OCI-LY3 (cell line): Measurements from ENCODE around the gene NIFK.
"Not testable (repeated sequence)": the region's sequence is repeated elsewhere in the genome, so short reads cannot be mapped to it uniquely, and the experiment has no call there.

Source experiments
- H2AFZ ChIP-seq: fragments of 200-600, 300-600 bp; shearing (Covaris generic); 2 replicates; pipeline ENCODE4 v1.6.0; 2014; ENCODE audit warnings: antibody characterized with exemption, low read depth, low read length
- H3K27ac ChIP-seq: fragments of 200-600, 300-600 bp; sonication (generic); 2 replicates; pipeline ENCODE4 v1.5.1; 2014; ENCODE audit warnings: mild to moderate bottlenecking, low read length, moderate library complexity, mixed read lengths
- H3K27me3 ChIP-seq: fragments of 200-600, 300-600 bp; sonication (generic); 2 replicates; pipeline ENCODE4 v1.6.1; 2014; ENCODE audit warnings: low read depth, low read length, mixed read lengths
- H3K36me3 ChIP-seq: fragments of 200-600, 300-600 bp; sonication (generic); replicated peaks from 2 replicates; pipeline ENCODE3; 2014; ENCODE audit warnings: low read depth, low read length, mixed read lengths
- H3K4me1 ChIP-seq: fragments of 300-600, 200-600 bp; sonication (generic); 2 replicates; pipeline ENCODE4 v1.6.1; 2014; ENCODE audit warnings: low read length, mixed read lengths
- H3K4me2 ChIP-seq: fragments of 200-600, 300-600 bp; sonication (generic); 2 replicates; pipeline ENCODE4 v1.6.1; 2014; ENCODE audit warnings: low read length, mixed read lengths
- H3K4me3 ChIP-seq: fragments of 300-600, 200-600 bp; sonication (generic); 2 replicates; pipeline ENCODE4 v1.5.1; 2014; ENCODE audit warnings: antibody characterized with exemption, mild to moderate bottlenecking, low read length, moderate library complexity
- H3K79me2 ChIP-seq: fragments of 300-600, 200-600 bp; shearing (Covaris generic); 2 replicates; pipeline ENCODE4 v1.6.1; 2014; ENCODE audit warnings: mild to moderate bottlenecking, low read length, mixed read lengths
- H3K9ac ChIP-seq: fragments of 300-600, 200-600 bp; shearing (Covaris generic); 2 replicates; pipeline ENCODE4 v1.6.0; 2014; ENCODE audit warnings: mild to moderate bottlenecking, low read length, moderate library complexity
- H3K9me3 ChIP-seq: fragments of 200-600, 300-600 bp; shearing (Covaris generic); 2 replicates; pipeline ENCODE4 v1.6.1; 2014; ENCODE audit warnings: low read length, mixed read lengths; ENCODE audit not compliant: insufficient read depth
- H4K20me1 ChIP-seq: fragments of 200-600, 300-600 bp; sonication (generic); 2 replicates; pipeline ENCODE4 v1.6.1; 2016; ENCODE audit warnings: low read length, mixed read lengths; ENCODE audit not compliant: insufficient read depth
- EZH2phosphoT487 ChIP-seq: fragments of 200-600 bp; shearing (Covaris generic); IDR thresholded peaks from 2 replicates; pipeline ENCODE4 v1.6.1; 2018; ENCODE audit warnings: antibody characterized with exemption, mixed run types, low read depth
- TF ChIP-seq, protein P1 (sequence below): fragments of 200-600, 300-600 bp; sonication (generic); IDR thresholded peaks from 2 replicates; pipeline ENCODE4 v1.5.1; 2014; ENCODE audit warnings: antibody characterized with exemption, low read length, low read depth

NIFK gene

DNA sequence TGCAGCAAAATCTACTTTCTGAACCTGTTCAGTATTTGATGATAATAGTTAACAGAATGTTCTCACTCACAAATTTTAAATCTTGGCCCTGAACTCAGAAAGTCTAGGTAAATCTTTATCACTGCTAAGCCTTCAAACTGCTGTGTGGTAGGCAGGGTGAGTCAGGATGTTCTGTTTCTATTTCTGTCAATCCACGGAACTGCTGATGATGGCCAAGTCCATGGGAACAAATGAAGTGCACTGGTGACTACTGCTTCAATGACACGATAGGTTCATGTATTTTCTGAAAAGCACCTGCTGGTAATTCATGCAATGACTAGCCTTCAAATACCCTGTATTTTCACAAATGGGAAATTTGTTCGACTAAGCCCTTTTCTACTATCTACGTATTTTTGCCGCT, 14.2 kb downstream of the NIFK start:
- Histone ChIP-seq H3K9me3 (no peaks in the 10 kb centered on the region), H3K79me2 (no peaks in the 10 kb centered on the region), H3K27ac (no peak overlapping the region), H3K36me3 (peaks cover 9% of the 10 kb centered on the region), H3K9ac (no peak overlapping the region), H2AFZ (no peak overlapping the region), H4K20me1 (no peaks in the 10 kb centered on the region), H3K27me3 (no peaks in the 10 kb centered on the region), H3K4me2 (no peak overlapping the region), H3K4me1 (peaks cover 12% of the 10 kb centered on the region), H3K4me3 (no peak overlapping the region)
- TF ChIP-seq, protein P1, sequence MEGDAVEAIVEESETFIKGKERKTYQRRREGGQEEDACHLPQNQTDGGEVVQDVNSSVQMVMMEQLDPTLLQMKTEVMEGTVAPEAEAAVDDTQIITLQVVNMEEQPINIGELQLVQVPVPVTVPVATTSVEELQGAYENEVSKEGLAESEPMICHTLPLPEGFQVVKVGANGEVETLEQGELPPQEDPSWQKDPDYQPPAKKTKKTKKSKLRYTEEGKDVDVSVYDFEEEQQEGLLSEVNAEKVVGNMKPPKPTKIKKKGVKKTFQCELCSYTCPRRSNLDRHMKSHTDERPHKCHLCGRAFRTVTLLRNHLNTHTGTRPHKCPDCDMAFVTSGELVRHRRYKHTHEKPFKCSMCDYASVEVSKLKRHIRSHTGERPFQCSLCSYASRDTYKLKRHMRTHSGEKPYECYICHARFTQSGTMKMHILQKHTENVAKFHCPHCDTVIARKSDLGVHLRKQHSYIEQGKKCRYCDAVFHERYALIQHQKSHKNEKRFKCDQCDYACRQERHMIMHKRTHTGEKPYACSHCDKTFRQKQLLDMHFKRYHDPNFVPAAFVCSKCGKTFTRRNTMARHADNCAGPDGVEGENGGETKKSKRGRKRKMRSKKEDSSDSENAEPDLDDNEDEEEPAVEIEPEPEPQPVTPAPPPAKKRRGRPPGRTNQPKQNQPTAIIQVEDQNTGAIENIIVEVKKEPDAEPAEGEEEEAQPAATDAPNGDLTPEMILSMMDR: no peak
- TF ChIP-seq EZH2phosphoT487: no peak

DNA sequence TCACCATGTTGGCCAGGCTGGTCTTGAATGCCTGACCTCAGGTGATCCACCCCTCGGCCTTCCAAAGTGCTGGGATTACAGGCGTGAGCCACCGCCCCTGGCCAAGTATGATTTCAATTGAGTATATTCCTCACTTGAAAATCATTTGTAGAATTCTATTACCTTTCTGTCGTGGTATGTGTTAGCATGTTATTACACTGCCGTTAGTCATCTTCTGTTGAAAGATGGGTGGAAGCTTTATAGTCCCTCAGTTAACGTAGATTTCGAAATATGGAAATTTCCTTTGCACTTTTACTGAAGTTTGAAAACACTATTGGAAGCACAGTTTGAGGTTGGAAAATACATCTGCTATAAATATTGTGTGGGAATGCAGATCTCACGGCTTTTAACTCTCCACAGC, 14.7 kb downstream of the NIFK start:
- Histone ChIP-seq H3K79me2 (no peaks in the 10 kb centered on the region), H3K9ac (no peak overlapping the region), H2AFZ (no peak overlapping the region), H3K27ac (no peak overlapping the region), H3K4me1 (peaks cover 12% of the 10 kb centered on the region), H3K27me3 (no peaks in the 10 kb centered on the region), H3K4me2 (no peak overlapping the region), H3K36me3 (peaks cover 3% of the 10 kb centered on the region), H3K9me3 (no peaks in the 10 kb centered on the region), H4K20me1 (no peaks in the 10 kb centered on the region), H3K4me3 (no peak overlapping the region)
- no peak for TF ChIP-seq EZH2phosphoT487
- TF ChIP-seq, protein P1: no peak

DNA sequence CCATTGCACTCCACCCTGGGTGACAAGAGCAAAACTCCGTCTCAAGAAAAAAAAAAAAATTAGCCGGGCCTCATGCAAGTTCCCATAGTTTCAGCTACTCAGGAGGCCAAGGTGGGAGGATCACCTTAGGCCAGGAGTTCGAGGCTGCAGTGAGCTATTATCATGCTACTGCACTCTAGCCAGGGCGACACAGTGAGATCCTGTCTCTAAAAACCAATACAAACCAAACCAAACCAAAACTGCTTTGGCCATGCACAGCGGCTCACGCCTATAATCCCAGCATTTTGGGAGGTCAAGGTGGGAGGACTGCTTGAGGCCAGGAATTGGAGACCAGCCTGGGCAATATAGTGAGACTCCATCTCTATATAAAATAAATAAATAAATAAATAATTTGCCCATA, 19.1 kb downstream of the NIFK start:
- no peak overlapping the region for H2AFZ ChIP-seq
- no peaks in the 10 kb centered on the region for H3K9me3 ChIP-seq
- no peaks in the 10 kb centered on the region for H4K20me1 ChIP-seq
- no peaks in the 10 kb centered on the region for H3K79me2 ChIP-seq
- no peak overlapping the region for H3K4me3 ChIP-seq
- no peak overlapping the region for H3K9ac ChIP-seq
- no peak overlapping the region for H3K4me2 ChIP-seq
- no peaks in the 10 kb centered on the region for H3K36me3 ChIP-seq
- peaks cover 12% of the 10 kb centered on the region for H3K4me1 ChIP-seq
- TF ChIP-seq, protein P1: no peak
- TF ChIP-seq EZH2phosphoT487: no peak
- H3K27ac ChIP-seq: no peak overlapping the region
- no peaks in the 10 kb centered on the region for H3K27me3 ChIP-seq

DNA sequence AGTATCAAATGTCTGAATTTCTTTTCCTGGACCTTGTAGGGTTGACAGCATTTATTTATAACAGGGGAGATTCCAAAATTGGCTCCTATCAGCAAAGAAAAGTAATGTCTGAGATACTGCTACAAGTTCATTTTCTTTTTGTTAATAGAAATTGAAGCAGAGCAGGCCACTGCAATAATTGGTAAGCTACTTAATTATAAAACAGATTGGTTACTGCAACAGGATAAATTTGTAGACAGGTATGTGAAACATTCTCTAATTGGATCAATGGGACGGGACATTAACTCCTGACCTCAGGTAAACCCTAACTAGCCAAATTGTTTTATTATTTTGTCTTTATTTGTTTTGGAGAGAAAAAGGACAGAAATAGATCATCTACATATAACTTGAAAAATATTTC, 20.5 kb downstream of the NIFK start:
- Histone ChIP-seq H3K27me3 (no peaks in the 10 kb centered on the region), H4K20me1 (no peaks in the 10 kb centered on the region), H2AFZ (no peak overlapping the region), H3K4me2 (peak overlapping the region; percentile 27; the same call in 1 of the 2 replicates), H3K4me1 (peaks cover 12% of the 10 kb centered on the region), H3K27ac (no peak overlapping the region), H3K36me3 (no peaks in the 10 kb centered on the region), H3K79me2 (no peaks in the 10 kb centered on the region), H3K4me3 (no peak overlapping the region), H3K9ac (no peak overlapping the region), H3K9me3 (no peaks in the 10 kb centered on the region)
- TF ChIP-seq EZH2phosphoT487: no peak
- TF ChIP-seq, protein P1: no peak

- H3K36me3 ChIP-seq, H3K27me3 ChIP-seq, H4K20me1 ChIP-seq, H3K9me3 ChIP-seq, H3K9ac ChIP-seq, H2AFZ ChIP-seq, H3K4me3 ChIP-seq, H3K79me2 ChIP-seq, H3K27ac ChIP-seq, H3K4me1 ChIP-seq, H3K4me2 ChIP-seq: not testable (repeated sequence)
These were observed 25.2 kb downstream of the NIFK start for GRCh38 chr2:121711481-121711880.
